GM19025 (cell line): Measurements from ENCODE around the gene GOLGA6D.
A peak's percentile ranks its signal among the peaks of the same experiment; 100 is the strongest.
"Not testable (repeated sequence)": the region's sequence is repeated elsewhere in the genome, so short reads cannot be mapped to it uniquely, and the experiment has no call there.

Source experiments
- ATAC-seq: cut with Tn5 transposase; IDR thresholded peaks from one replicate; pipeline ENCODE4 v1.9.1; 2021; ENCODE audit warnings: mild to moderate bottlenecking, low read depth, moderate library complexity; ENCODE audit not compliant: unreplicated experiment

The GOLGA6D gene

DNA sequence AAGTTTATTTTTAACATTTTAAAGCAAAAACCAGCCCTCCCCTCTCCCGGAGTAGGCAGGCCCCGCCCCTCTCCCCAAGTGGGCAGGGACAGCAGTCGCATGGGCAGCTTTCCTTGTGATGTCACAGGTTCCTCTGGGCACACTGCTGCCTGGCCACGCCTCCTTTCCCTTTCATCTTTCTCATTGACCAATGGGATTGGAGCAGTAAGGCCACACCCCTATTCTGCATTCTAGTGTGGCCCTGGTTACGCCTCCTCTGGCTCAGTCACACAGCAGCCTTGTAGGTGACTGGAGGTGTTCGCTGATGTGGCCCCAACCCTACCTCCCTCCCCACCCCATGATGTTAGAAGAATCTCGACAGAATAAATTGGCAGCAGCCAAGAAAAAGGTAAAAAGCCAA is at the start of gene GOLGA6D:
TSS of gene GOLGA6D (plus strand) at position 264 of the 400 bp plus-strand sequence. CDS start at position 305, 41 bp downstream.
- not testable (repeated sequence) for ATAC-seq

DNA sequence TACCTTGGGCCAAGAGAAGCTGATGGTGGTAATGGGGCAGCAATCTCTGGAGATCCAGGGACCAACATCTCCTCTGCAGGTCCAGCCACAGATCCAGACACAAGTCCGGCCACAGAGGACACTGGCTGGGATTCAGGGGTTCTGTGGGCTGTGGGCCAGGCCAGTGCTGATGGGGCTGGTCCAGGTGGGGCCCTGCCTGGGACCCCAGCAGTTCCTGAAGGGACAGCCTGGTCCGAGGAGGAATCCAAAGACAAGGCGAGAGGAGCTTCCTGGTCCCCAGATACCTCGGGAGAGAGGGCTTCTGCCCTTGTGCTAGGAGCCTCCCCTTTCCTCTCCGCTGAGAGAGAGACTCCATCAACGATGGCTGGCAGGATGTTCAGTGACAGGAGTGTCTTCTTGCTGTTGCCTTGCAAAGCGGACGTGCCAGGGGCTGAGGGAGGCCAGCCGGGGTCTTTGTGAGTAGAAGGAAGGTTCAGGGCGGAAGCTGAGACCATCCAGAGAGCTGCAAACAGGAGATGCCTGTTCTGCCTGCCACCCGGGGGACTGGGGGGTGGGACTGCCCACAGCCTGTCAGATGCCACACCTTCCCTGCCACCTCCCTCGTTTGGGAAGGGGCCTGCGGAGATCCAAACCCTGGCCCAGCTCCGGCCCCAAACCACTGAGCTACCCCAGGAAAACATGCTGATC is 49.0 kb upstream of the GOLGA6D start:
- ATAC-seq: no peak

DNA sequence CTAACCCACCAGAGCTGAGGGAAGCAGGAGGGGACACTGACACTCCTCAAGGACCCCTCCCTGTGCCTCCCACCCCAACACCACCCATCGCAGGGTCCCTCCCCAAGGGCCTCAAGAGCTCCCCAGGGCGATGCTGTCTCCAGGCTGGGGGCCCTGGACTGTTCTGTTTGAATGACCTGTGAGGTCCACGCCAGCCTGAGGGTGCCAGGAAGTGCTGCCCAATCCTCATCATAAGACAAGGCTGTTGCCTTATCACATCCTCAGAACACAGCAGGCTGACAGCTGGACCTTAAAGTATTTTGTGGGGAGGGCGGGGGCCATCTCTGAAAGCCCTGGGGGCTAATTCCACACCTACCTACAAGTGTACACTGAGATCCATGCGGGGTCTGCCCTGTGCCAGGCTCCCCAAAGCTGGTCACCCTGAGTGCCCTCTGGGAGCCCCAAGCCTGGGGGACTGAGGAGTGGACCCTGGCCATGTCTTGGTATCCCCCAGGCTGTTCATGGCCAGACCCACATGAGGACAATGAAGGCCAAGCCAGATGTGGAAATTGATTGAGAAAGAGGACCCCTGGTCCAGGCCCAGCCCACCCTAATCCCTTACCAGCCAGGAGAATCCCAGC is 48.3 kb upstream of the GOLGA6D start:
- no peak for ATAC-seq

GRCh38 chr15:75235051-75235673 is 47.5 kb upstream of the GOLGA6D start:
- no peak for ATAC-seq

DNA sequence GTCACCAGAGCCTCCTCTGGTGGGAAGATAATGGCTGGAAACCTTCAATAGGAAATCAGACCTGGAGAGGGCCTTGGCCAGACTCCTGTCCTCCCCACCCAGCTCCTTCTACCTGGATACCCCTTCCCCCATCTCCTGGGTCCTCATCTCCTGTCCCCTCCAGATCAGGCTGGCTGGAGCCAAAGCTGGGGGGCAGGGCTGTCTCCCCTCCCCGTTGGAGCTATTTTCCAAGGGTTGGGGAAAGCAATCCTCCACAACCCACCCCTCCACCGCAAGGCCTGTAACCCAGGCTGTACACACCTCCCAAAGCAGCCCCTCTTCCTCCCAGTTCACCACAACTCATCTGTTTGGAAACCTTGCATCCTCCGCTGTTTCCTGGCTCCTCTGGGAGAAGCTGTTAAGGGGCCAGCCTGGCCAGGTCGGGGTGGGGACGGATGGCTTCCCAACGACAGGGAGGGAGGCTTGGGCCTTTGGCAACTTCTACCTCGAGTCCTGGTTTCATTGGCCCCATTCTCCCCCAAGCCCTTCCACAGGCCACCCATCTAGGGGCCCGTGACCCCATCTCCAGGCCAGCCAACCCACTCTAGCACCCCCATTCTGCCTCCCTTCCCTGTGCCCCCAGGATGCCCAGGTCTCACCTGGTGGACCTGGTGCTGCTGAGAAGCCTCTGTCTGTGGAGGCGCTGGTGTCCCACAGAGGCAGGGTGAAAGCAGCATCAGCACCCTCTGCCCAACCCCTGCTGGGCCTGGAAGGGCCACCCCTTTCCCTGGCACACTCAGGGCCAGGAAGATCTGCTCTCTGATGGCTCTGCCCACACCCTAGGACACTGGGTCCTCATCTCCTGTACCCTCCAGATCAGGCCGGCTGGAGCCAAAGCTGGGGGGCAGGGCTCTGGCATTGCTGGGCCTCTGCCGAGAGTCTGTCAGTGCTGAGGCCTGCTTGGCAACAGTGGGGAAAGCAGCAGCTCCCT is 46.6 kb upstream of the GOLGA6D start:
- no peak for ATAC-seq

DNA sequence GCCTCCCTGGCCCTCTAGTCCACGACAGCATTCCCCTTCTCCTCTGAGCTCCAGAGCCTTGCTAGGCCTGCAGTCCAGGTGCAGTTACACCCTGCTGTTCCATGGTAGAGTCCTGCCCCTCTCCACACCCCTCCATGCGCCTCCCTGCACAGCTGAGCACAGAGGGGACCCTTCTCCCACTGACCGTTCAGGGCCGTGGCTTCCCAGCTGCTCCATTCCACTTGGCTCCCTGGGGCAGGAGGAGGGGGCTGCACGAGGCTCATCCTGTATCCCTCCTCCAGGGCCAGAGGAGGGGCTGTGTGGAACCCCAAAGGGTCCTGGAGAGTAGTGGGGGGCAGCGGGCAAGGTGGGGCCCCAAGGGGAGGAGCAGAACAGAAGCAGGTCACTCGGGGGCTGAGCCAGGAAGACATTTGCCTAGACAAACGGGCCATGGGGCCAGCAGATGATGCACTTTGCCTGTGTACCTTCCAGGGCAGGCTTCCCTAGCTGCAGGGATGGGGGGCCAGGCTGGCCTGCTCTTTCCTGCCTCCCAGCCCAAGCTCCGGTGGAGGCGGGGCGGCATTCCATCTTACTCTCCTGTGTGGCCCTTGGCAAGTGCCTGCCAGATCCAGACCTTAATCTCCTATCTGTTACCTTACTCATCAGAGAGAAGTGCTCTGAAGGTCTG is 45.2 kb upstream of the GOLGA6D start:
- no peak for ATAC-seq

- no peak for ATAC-seq
Measured at GRCh38 chr15:75238150-75238549, 44.5 kb upstream of the GOLGA6D start.

GRCh38 chr15:75245741-75246140 is 36.9 kb upstream of the GOLGA6D start:
- not testable (repeated sequence) for ATAC-seq

DNA sequence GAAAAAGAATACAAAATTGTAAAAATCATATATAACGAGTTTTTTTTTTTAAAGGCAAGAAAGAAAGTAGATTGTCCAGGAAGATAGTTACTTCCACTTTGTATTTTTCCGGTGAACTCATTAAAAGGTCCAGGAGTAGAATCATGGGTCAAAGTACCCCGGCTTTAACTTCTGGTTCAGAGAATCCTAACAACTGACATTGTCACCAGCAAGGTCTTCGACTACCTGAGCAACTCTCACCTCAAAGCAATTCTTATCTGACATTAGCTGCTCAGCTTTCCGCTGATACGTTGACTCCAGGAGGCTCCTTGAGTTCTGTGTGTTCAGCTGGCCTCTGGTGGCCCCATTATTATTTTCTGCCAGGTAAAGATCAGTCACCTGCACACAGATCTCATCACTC is 33.6 kb upstream of the GOLGA6D start:
- ATAC-seq: not testable (repeated sequence)

DNA sequence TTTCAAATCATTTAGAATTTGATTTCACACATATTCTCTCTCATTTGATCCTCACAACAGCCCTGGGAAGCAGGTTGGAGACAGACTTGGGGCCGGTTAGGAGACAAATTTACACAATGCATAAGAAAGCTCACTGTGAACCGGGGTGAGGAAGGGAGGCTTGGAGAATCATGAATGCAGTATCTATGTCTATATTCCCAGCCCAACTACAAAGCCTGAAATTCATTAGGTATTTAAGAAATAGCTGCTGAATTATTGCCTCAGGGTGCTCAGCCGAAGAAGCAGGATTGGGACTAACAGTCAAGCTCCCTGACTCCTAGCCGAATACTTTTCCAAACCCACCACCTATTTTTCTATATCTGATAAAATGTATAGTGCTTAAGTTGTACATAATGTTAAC is 32.9 kb upstream of the GOLGA6D start:
- no peak for ATAC-seq

GRCh38 chr15:75251343-75251742 is 31.3 kb upstream of the GOLGA6D start:
- ATAC-seq: not testable (repeated sequence)

DNA sequence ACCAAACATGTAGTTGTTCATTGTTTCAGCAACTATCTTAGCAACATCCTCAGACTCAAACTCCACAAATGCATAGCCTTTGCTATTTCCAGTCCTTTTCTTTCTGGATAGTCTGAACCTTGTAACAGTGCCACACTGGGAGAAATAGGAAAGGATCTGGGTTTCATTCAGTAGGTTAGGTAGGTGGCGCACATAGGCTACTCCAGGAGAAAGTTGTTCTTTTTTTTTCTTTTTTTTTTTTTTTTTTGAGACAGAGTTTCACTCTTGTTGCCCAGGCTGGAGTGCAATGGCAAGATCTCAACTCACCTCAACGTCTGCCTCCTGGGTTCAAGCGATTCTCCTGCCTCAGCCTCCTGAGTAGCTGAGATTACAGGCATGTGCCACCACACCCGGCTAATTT is 30.4 kb upstream of the GOLGA6D start:
- ATAC-seq: not testable (repeated sequence)

- not testable (repeated sequence) for ATAC-seq
Measured at GRCh38 chr15:75258034-75258433, 24.6 kb upstream of the GOLGA6D start, which contains the start of gene GOLGA6C. Gene GOLGA6C (plus strand): TSS chr15:75258334. CDS start chr15:75258599, 265 bp downstream.

- not testable (repeated sequence) for ATAC-seq
Measured at GRCh38 chr15:75258620-75259343, 23.9 kb upstream of the GOLGA6D start.

DNA sequence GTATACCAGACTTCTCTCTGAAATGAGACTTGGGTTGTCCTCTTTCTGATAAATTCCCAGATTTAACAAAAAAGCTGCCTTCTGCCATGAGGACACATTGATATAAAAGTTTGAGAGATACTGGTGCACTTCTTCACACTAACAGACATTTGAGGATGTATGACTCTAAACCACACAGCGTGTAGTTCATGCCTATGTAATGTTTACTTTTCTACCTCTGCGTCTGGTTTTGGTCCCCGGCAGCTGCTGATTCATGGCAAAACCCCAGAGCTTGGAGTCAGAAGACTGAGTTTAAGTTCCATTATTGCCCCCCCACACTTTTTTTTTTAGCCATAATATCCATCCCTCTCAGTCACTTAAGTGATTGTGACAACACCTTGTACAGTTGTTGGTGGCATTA is 22.8 kb upstream of the GOLGA6D start:
- ATAC-seq: not testable (repeated sequence)

GRCh38 chr15:75273751-75274359 is 8.8 kb upstream of the GOLGA6D start:
- ATAC-seq: not testable (repeated sequence)

GRCh38 chr15:75274509-75275107 is 8.0 kb upstream of the GOLGA6D start:
- ATAC-seq: peak; percentile 80

DNA sequence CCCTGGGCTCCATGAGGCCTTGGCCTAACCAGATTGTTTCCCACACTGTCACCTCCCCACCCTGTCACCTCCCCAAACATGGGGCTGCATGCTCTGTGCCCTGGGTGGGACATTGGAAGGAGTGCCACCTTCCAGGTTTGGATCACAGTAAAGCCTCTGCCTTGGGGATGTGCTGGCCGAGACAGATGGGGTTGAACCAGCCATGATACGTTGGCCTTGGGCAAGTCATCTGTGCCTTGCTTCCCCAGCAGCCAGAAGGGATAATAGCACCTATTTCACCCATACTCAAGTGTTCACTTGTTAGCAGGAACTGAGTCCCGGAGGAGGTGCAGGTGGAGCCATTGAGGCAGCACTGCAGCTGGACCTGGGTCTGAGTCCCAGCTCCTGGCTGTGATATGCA is 7.0 kb upstream of the GOLGA6D start:
- not testable (repeated sequence) for ATAC-seq
